ENCODE data around the gene TSGA10. TPM values are rescaled to one million over a fixed set of nuclear protein-coding genes. Genes with fewer than 3 reads are reported as not detected.
"Not testable (repeated sequence)": the region's sequence is repeated elsewhere in the genome, so short reads cannot be mapped to it uniquely, and the experiment has no call there.

TSGA10 gene, protein sequence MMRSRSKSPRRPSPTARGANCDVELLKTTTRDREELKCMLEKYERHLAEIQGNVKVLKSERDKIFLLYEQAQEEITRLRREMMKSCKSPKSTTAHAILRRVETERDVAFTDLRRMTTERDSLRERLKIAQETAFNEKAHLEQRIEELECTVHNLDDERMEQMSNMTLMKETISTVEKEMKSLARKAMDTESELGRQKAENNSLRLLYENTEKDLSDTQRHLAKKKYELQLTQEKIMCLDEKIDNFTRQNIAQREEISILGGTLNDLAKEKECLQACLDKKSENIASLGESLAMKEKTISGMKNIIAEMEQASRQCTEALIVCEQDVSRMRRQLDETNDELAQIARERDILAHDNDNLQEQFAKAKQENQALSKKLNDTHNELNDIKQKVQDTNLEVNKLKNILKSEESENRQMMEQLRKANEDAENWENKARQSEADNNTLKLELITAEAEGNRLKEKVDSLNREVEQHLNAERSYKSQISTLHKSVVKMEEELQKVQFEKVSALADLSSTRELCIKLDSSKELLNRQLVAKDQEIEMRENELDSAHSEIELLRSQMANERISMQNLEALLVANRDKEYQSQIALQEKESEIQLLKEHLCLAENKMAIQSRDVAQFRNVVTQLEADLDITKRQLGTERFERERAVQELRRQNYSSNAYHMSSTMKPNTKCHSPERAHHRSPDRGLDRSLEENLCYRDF
- total RNA-seq = 14.7 TPM

GRCh38 chr2:99154643-99155536, at the start of gene TSGA10, which contains the start of gene LIPT1:
Gene TSGA10 (minus strand): TSS chr2:99154942. CDS start chr2:99109439, 45,503 bp downstream.
Gene LIPT1 (plus strand): TSS chr2:99154967. CDS start chr2:99161958, 6,991 bp downstream.
- peaks cover 25% of the 10 kb centered on the region for H3K4me1 ChIP-seq (ENCODE audit: insufficient read depth, low read length)
- no peaks in the 10 kb centered on the region for H3K27me3 ChIP-seq (ENCODE audit: insufficient read depth, low read length)
- no peaks in the 10 kb centered on the region for H3K9me3 ChIP-seq (ENCODE audit: low read depth, low read length)
- peak within 1 kb of the TSS; percentile 90 for H3K4me3 ChIP-seq (ENCODE audit: low read length)

- H3K4me1 ChIP-seq (ENCODE audit: insufficient read depth, low read length) = no peaks in the 10 kb centered on the region
- no peaks in the 10 kb centered on the region for H3K27me3 ChIP-seq (ENCODE audit: insufficient read depth, low read length)
- H3K9me3 ChIP-seq (ENCODE audit: low read depth, low read length) = no peaks in the 10 kb centered on the region
- no peak overlapping the region for H3K4me3 ChIP-seq (ENCODE audit: low read length)
Measured at GRCh38 chr2:99201959-99202678, 47.4 kb upstream of the TSGA10 start.

- no peak overlapping the region for H3K4me3 ChIP-seq (ENCODE audit: low read length)
- H3K9me3 ChIP-seq (ENCODE audit: low read depth, low read length) = no peaks in the 10 kb centered on the region
- no peaks in the 10 kb centered on the region for H3K4me1 ChIP-seq (ENCODE audit: insufficient read depth, low read length)
- H3K27me3 ChIP-seq (ENCODE audit: insufficient read depth, low read length) = no peaks in the 10 kb centered on the region
Measured at GRCh38 chr2:99200076-99200800, 45.5 kb upstream of the TSGA10 start.

DNA sequence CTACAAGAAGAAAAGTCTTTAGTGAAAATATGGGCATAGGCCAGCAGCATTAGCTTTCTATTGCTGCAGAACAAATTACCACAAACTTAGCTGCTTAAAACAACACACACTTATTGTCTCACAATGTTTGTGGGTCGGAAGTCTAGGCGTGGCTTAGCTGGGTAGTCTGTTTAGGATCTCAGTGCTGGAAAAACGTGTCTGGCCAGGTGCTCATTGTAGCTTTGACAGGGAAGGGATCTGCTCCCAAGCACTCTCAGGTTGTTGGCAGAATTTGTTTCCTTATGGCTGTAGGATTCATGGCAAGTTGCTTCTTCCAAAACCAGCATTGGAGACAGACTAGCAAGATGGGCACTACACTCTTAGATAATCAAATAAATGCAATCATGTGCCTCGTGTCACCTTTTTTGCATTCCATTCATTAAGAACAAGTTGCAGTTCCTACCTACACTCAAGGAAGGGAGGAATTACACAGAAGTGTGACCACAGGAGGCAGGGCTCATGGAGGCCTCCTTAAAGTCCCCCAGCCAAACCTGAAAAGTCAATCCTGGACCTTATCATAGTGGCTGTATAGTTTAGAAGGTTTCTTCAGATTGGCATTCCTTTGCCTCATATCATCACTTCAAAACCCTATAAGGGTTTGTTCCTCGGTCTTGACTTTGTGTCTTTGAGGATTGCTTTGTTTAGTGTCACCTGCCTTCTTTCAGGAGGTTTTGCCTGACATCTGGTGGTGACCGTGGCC, 43.5 kb upstream of the TSGA10 start:
- no peak overlapping the region for H3K4me3 ChIP-seq (ENCODE audit: low read length)
- H3K4me1 ChIP-seq (ENCODE audit: insufficient read depth, low read length) = no peaks in the 10 kb centered on the region
- H3K9me3 ChIP-seq (ENCODE audit: low read depth, low read length) = no peaks in the 10 kb centered on the region
- H3K27me3 ChIP-seq (ENCODE audit: insufficient read depth, low read length) = no peaks in the 10 kb centered on the region

GRCh38 chr2:99192364-99192763, 37.6 kb upstream of the TSGA10 start:
- H3K4me3 ChIP-seq (ENCODE audit: low read length); H3K27me3 ChIP-seq (ENCODE audit: insufficient read depth, low read length): not testable (repeated sequence)

GRCh38 chr2:99190548-99190947, 35.8 kb upstream of the TSGA10 start:
- H3K4me1 ChIP-seq (ENCODE audit: insufficient read depth, low read length) = no peaks in the 10 kb centered on the region
- no peak overlapping the region for H3K4me3 ChIP-seq (ENCODE audit: low read length)
- no peaks in the 10 kb centered on the region for H3K27me3 ChIP-seq (ENCODE audit: insufficient read depth, low read length)
- no peaks in the 10 kb centered on the region for H3K9me3 ChIP-seq (ENCODE audit: low read depth, low read length)

More at GRCh38 chr2:99192364-99192763, 37.6 kb upstream of the TSGA10 start:
- not testable (repeated sequence) for H3K9me3 ChIP-seq (ENCODE audit: low read depth, low read length); H3K4me1 ChIP-seq (ENCODE audit: insufficient read depth, low read length)

GRCh38 chr2:99188357-99188756, 33.6 kb upstream of the TSGA10 start:
- Histone ChIP-seq H3K4me1 (ENCODE audit: insufficient read depth, low read length) (no peaks in the 10 kb centered on the region), H3K9me3 (ENCODE audit: low read depth, low read length) (no peaks in the 10 kb centered on the region), H3K4me3 (ENCODE audit: low read length) (no peak overlapping the region), H3K27me3 (ENCODE audit: insufficient read depth, low read length) (no peaks in the 10 kb centered on the region)

DNA sequence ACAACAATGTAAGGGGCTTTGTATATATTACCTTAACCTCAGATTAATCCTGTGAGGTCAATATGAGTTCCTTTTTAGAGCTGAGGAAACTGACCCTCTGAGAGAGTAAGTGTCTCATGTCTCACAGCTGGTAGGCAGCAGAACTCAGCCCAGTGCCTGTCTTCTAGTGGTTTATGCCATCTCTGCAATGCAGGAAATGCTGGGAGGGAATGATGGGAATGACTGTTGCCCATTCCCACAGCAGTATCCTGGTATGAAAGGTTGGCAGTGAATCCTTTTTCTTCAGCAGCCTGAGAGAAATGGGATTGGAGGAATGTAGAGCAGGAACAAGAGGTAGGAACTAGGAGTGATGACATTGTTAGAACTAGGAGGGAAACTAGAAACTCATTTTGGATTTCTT, 32.3 kb upstream of the TSGA10 start:
- H3K9me3 ChIP-seq (ENCODE audit: low read depth, low read length) = no peaks in the 10 kb centered on the region
- H3K27me3 ChIP-seq (ENCODE audit: insufficient read depth, low read length) = no peaks in the 10 kb centered on the region
- no peak overlapping the region for H3K4me3 ChIP-seq (ENCODE audit: low read length)
- peaks cover 6% of the 10 kb centered on the region for H3K4me1 ChIP-seq (ENCODE audit: insufficient read depth, low read length)

- H3K4me1 ChIP-seq (ENCODE audit: insufficient read depth, low read length) = peaks cover 16% of the 10 kb centered on the region
- no peaks in the 10 kb centered on the region for H3K9me3 ChIP-seq (ENCODE audit: low read depth, low read length)
- H3K27me3 ChIP-seq (ENCODE audit: insufficient read depth, low read length) = no peaks in the 10 kb centered on the region
- H3K4me3 ChIP-seq (ENCODE audit: low read length) = no peak overlapping the region
Measured at GRCh38 chr2:99184811-99185210, 30.1 kb upstream of the TSGA10 start.

DNA sequence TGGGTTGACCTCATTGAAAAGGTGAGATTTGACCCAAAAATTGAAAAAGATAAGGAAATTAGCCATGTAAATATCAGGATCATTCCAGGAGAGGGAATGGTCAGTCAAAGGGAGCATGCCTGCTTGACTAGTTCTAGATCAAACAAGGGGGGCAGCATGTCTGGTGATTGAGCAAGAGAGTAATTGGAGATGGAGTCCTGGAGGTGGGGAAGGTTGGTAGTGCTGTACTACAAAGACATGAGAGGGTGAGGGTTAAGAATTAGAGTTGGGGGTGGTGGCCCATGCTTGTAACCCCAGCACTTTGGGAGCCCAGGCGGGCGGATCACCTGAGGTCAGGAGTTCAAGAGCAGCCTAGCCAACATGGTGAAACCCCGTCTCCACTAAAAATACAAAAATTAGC, 28.3 kb upstream of the TSGA10 start:
- Histone ChIP-seq H3K9me3 (ENCODE audit: low read depth, low read length) (no peaks in the 10 kb centered on the region), H3K4me3 (ENCODE audit: low read length) (no peak overlapping the region), H3K4me1 (ENCODE audit: insufficient read depth, low read length) (peaks cover 30% of the 10 kb centered on the region), H3K27me3 (ENCODE audit: insufficient read depth, low read length) (no peaks in the 10 kb centered on the region)

GRCh38 chr2:99181624-99182000, 26.9 kb upstream of the TSGA10 start:
- Histone ChIP-seq H3K27me3 (ENCODE audit: insufficient read depth, low read length) (no peaks in the 10 kb centered on the region), H3K4me1 (ENCODE audit: insufficient read depth, low read length) (peaks cover 33% of the 10 kb centered on the region), H3K4me3 (ENCODE audit: low read length) (peak overlapping the region; percentile 58), H3K9me3 (ENCODE audit: low read depth, low read length) (no peaks in the 10 kb centered on the region)

DNA sequence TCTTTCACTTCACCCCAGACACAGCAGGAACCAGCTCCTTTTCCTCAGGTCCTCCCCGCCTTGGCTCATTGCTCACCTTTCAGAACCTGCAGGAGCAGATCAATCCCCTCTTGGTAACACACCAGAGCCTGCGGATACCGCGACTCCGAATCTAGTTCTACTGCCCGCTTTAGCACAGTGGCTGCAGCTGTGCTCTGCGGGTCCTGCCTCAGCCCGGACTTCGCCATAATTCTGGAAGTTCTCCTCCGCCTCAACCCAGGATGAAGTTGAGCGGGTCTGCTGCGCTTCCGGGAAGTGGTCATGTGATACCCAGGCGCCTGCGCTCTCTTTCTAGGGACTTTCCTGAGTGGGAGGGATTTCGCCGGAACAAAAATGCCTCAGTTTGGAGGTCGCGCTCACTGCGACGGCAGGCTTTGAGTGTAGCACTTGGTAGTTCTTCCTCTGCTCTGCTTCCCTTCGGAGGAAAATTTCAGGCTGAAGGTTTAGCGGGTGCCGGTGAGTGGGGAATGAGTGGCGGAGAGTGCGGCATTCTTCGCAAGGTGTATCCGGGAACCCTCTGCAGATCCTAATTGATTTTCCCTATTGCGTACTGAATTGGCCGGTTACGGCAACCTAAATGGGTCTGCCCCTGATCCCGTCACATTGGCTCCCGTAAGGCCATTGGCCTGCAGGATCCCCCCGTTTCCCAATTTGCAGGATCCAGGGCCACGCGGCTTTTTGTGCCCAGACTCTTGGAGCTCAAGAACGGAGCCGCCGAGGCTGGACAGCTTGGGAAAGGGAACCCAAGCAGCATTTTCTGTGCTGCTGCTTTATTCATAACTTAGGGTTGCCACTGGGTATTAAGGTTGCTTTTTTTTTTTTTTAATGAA, 26.2 kb upstream of the TSGA10 start, which contains the start of the genes MITD1 and MRPL30:
MITD1 (minus strand) TSS at position 304 of the 869 bp plus-strand sequence; CDS start at position 227, 77 bp downstream.
MRPL30 (plus strand) TSS at position 430 of the 869 bp plus-strand sequence. CDS start 5,020 bp downstream, outside the sequence.
- Histone ChIP-seq H3K4me3 (ENCODE audit: low read length) (peak within 1 kb of the TSS; percentile 58), H3K9me3 (ENCODE audit: low read depth, low read length) (no peaks in the 10 kb centered on the region), H3K27me3 (ENCODE audit: insufficient read depth, low read length) (no peaks in the 10 kb centered on the region), H3K4me1 (ENCODE audit: insufficient read depth, low read length) (peaks cover 33% of the 10 kb centered on the region)

All from mononuclear cell (primary cell).